IMR-90 (cell line): ENCODE results near the gene IFITM10.

Source experiments
- BHLHE40 ChIP-seq: fragments of 150-350 bp; IDR thresholded peaks from 2 replicates; pipeline ENCODE4 v1.6.1; 2016; ENCODE audit warnings: mild to moderate bottlenecking, low read depth, low read length
- CEBPB ChIP-seq: IDR thresholded peaks from 2 replicates; pipeline ENCODE4 v1.6.1; 2012; ENCODE audit warnings: low read depth, low read length, improper control_type of control experiment
- CHD1 ChIP-seq: IDR thresholded peaks from 2 replicates; pipeline ENCODE4 v1.6.1; 2012; ENCODE audit warnings: low read depth, low read length, improper control_type of control experiment
- CTCF ChIP-seq: conservative IDR thresholded peaks from 2 replicates; pipeline ENCODE4 v1.5.1; 2012; ENCODE audit warnings: mild to moderate bottlenecking, low read depth, low read length, improper control_type of control experiment
- FOS ChIP-seq: fragments of 150-350 bp; IDR thresholded peaks from 2 replicates; pipeline ENCODE4 v1.6.1; 2016; ENCODE audit warnings: low read depth, low read length
- MAFK ChIP-seq: IDR thresholded peaks from 2 replicates; pipeline ENCODE4 v1.6.1; 2012; ENCODE audit warnings: low read depth, low read length, improper control_type of control experiment
- MXI1 ChIP-seq: IDR thresholded peaks from 2 replicates; pipeline ENCODE4 v1.6.1; 2012; ENCODE audit warnings: low read depth, mild to moderate bottlenecking, low read length, moderate library complexity, borderline replicate concordance
- POLR2A ChIP-seq: IDR thresholded peaks from 2 replicates; pipeline ENCODE4 v1.6.1; 2012; ENCODE audit warnings: mild to moderate bottlenecking, low read depth, low read length
- RAD21 ChIP-seq: IDR thresholded peaks from 2 replicates; pipeline ENCODE4 v1.6.1; 2012; ENCODE audit warnings: low read length, improper control_type of control experiment
- RCOR1 ChIP-seq: IDR thresholded peaks from 2 replicates; pipeline ENCODE4 v1.6.1; 2012; ENCODE audit warnings: mild to moderate bottlenecking, low read length, improper control_type of control experiment; ENCODE audit not compliant: insufficient replicate concordance
- RFX5 ChIP-seq: IDR thresholded peaks from 2 replicates; pipeline ENCODE4 v1.8.0; 2012; ENCODE audit warnings: low read depth, mild to moderate bottlenecking, low read length, moderate library complexity
- TF ChIP-seq, protein P1 (sequence below): fragments of 150-350 bp; IDR thresholded peaks from 2 replicates; pipeline ENCODE4 v1.6.1; 2017; ENCODE audit warnings: mild to moderate bottlenecking, antibody characterized with exemption, low read length, low read depth
- TF ChIP-seq, protein P2 (sequence below): fragments of 150-350 bp; IDR thresholded peaks from 2 replicates; pipeline ENCODE4 v1.6.1; 2016; ENCODE audit warnings: low read depth, mild to moderate bottlenecking, low read length, moderate library complexity, borderline replicate concordance

GRCh38 chr11:1771700-1772099 is 21.3 kb upstream of the IFITM10 start:
- TF ChIP-seq CTCF = no peak
- no peak for TF ChIP-seq BHLHE40
- no peak for TF ChIP-seq POLR2A
- TF ChIP-seq RFX5 = no peak
- TF ChIP-seq, protein P1, sequence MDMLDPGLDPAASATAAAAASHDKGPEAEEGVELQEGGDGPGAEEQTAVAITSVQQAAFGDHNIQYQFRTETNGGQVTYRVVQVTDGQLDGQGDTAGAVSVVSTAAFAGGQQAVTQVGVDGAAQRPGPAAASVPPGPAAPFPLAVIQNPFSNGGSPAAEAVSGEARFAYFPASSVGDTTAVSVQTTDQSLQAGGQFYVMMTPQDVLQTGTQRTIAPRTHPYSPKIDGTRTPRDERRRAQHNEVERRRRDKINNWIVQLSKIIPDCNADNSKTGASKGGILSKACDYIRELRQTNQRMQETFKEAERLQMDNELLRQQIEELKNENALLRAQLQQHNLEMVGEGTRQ = no peak
- TF ChIP-seq, protein P2, sequence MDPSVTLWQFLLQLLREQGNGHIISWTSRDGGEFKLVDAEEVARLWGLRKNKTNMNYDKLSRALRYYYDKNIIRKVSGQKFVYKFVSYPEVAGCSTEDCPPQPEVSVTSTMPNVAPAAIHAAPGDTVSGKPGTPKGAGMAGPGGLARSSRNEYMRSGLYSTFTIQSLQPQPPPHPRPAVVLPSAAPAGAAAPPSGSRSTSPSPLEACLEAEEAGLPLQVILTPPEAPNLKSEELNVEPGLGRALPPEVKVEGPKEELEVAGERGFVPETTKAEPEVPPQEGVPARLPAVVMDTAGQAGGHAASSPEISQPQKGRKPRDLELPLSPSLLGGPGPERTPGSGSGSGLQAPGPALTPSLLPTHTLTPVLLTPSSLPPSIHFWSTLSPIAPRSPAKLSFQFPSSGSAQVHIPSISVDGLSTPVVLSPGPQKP = no peak
- TF ChIP-seq FOS = no peak
- TF ChIP-seq CEBPB = peak; percentile 92
- TF ChIP-seq RCOR1 = no peak
- TF ChIP-seq MXI1 = no peak
- no peak for TF ChIP-seq RAD21
- no peak for TF ChIP-seq MAFK
- no peak for TF ChIP-seq CHD1
